HCT116 (cell line): ENCODE results near the gene FAM9B. TPM values are rescaled to one million over a fixed set of nuclear protein-coding genes. Genes with fewer than 3 reads are reported as not detected.

Experiments
- ATAC-seq: fragments of 200-7000 bp; cut with Tn5 transposase; 2 replicates; pipeline ENCODE4 v1.9.1; 2020; ENCODE audit warnings: mild to moderate bottlenecking, moderate library complexity
- BruUV-seq: library from RNA; stranded (reverse); fragments of 400-500 nt; replicated peaks from 2 replicates; lab custom pipeline; 2021; lab: Mats Ljungman, UMichigan
- CTCF ChIA-PET: fragments of 300-600 bp; sonication (Branson Sonifier 250); formaldehyde crosslinking; loops from one replicate; lab custom pipeline; 2021; ENCODE audit warnings: antibody characterized with exemption; lab: Charles Lee
- POLR2A ChIA-PET: fragments of 300-600, 350-600 bp; sonication (Branson Sonifier 250); formaldehyde crosslinking; loops from one replicate; lab custom pipeline; 2021; ENCODE audit warnings: antibody characterized with exemption; lab: Charles Lee
- RAD21 ChIA-PET, 2 experiments: fragments of 300-600 bp; sonication (Branson Sonifier 250); formaldehyde crosslinking; loops; one replicate each; lab custom pipeline; 2023; ENCODE audit warnings: low total read pairs in 2 of 2; ENCODE audit not compliant: uncharacterized antibody in 2 of 2, unreplicated experiment in 2 of 2, low non-redundant PET in 1 of 2; lab: Charles Lee
- DNase-seq: peaks from one replicate; pipeline ENCODE4 v3.0.0-alpha.2; 2010; ENCODE audit warnings: low read depth, low spot score
- H2AFZ ChIP-seq: fragments of 200-600 bp; shearing (Covaris generic), sonication (generic); 2 replicates; pipeline ENCODE4 v1.6.1; 2017; ENCODE audit warnings: low read depth, mixed run types, mixed read lengths, antibody characterized with exemption, low read length; ENCODE audit not compliant: poor library complexity, severe bottlenecking
- H3K27ac ChIP-seq: 2 replicates; pipeline ENCODE4 v1.5.1; 2012; ENCODE audit warnings: low read depth, low read length
- H3K27me3 ChIP-seq: fragments of 200-600 bp; sonication (generic); 2 replicates; pipeline ENCODE4 v1.6.1; 2016; ENCODE audit warnings: mixed run types, low read length, mixed read lengths; ENCODE audit not compliant: insufficient read depth
- H3K36me3 ChIP-seq, 2 experiments: fragments of 200-500 bp in 1 of 2; fragments of 200-600 bp in 1 of 2; sonication (Bioruptor generic) in 1 of 2; sonication (generic) in 1 of 2; 2 replicates each; pipeline versions ENCODE4 v1.5.1 to v1.6.1; 2014 to 2016; ENCODE audit warnings: low read length in 2 of 2, inconsistent platforms in 1 of 2, mixed read lengths in 1 of 2, mixed run types in 1 of 2; ENCODE audit not compliant: insufficient read depth in 2 of 2, control insufficient read depth in 1 of 2
- H3K4me1 ChIP-seq, 2 experiments: fragments of 200-600 bp in 1 of 2; sonication (generic) in 1 of 2; 2 replicates each; pipeline versions ENCODE4 v1.5.1 to v1.6.1; 2012 to 2017; ENCODE audit warnings: low read length in 2 of 2, inconsistent platforms in 1 of 2, mild to moderate bottlenecking in 1 of 2, mixed read lengths in 1 of 2, mixed run types in 1 of 2, moderate library complexity in 1 of 2; ENCODE audit not compliant: insufficient read depth in 2 of 2, control insufficient read depth in 1 of 2
- H3K4me2 ChIP-seq: fragments of 200-600 bp; sonication (generic); 2 replicates; pipeline ENCODE4 v1.6.1; 2017; ENCODE audit warnings: mixed run types, low read length, mixed read lengths
- H3K4me3 ChIP-seq, 2 experiments: fragments of 200-600 bp in 1 of 2; sonication (generic) in 1 of 2; replicated peaks in 1 of 2; 2 replicates each; pipeline ENCODE4 v1.5.1; 2011 to 2016; ENCODE audit warnings: low read length in 2 of 2, control low read depth in 1 of 2, low read depth in 1 of 2, mild to moderate bottlenecking in 1 of 2, mixed read lengths in 1 of 2, mixed run types in 1 of 2
- H3K79me2 ChIP-seq: fragments of 200-600 bp; sonication (generic); 2 replicates; pipeline ENCODE4 v1.6.1; 2017; ENCODE audit warnings: mild to moderate bottlenecking, mixed run types, low read length, moderate library complexity, mixed read lengths; ENCODE audit not compliant: insufficient read depth
- H3K9ac ChIP-seq: fragments of 200-600 bp; sonication (generic); 2 replicates; pipeline ENCODE4 v1.6.1; 2016; ENCODE audit warnings: low read length, mixed read lengths
- H3K9me2 ChIP-seq: fragments of 200-600 bp; sonication (generic), shearing (Covaris generic); 2 replicates; pipeline ENCODE4 v1.6.1; 2017; ENCODE audit warnings: mixed run types, mild to moderate bottlenecking, moderate library complexity; ENCODE audit not compliant: insufficient read depth
- H3K9me3 ChIP-seq, 2 experiments: fragments of 200-500 bp in 1 of 2; fragments of 200-600 bp in 1 of 2; sonication (Bioruptor generic) in 1 of 2; sonication (generic) in 1 of 2; 2 replicates each; pipeline ENCODE4 v1.6.1; 2014 to 2017; ENCODE audit warnings: low read length in 2 of 2, mixed read lengths in 2 of 2, inconsistent platforms in 1 of 2, low read depth in 1 of 2, mild to moderate bottlenecking in 1 of 2, mixed run types in 1 of 2, moderate library complexity in 1 of 2; ENCODE audit not compliant: control insufficient read depth in 1 of 2, insufficient read depth in 1 of 2
- H4K20me1 ChIP-seq: fragments of 200-600 bp; sonication (generic), shearing (Covaris generic); 2 replicates; pipeline ENCODE4 v1.6.1; 2017; ENCODE audit warnings: mixed run types, mild to moderate bottlenecking, moderate library complexity; ENCODE audit not compliant: insufficient read depth
- CBX3 ChIP-seq: IDR thresholded peaks from 2 replicates; pipeline ENCODE4 v1.6.1; 2012; ENCODE audit warnings: low read depth
- CEBPB ChIP-seq: IDR thresholded peaks from 2 replicates; pipeline ENCODE4 v1.6.1; 2012; ENCODE audit warnings: low read depth
- EGR1 ChIP-seq: IDR thresholded peaks from 2 replicates; pipeline ENCODE4 v1.6.1; 2012; ENCODE audit warnings: low read depth
- ELF1 ChIP-seq: IDR thresholded peaks from 2 replicates; pipeline ENCODE4 v1.6.1; 2012; ENCODE audit warnings: low read depth, borderline replicate concordance
- EZH2 ChIP-seq: fragments of 200-600 bp; sonication (generic); IDR thresholded peaks from 2 replicates; pipeline ENCODE4 v1.6.1; 2017; ENCODE audit warnings: antibody characterized with exemption, mixed run types
- EZH2phosphoT487 ChIP-seq: fragments of 200-600 bp; IDR thresholded peaks from 2 replicates; pipeline ENCODE4 v1.6.1; 2018; ENCODE audit warnings: antibody characterized with exemption, borderline replicate concordance
- FOSL1 ChIP-seq: IDR thresholded peaks from 2 replicates; pipeline ENCODE4 v1.6.1; 2012; ENCODE audit warnings: low read depth
- JUND ChIP-seq: IDR thresholded peaks from 2 replicates; pipeline ENCODE4 v1.6.1; 2012
- POLR2A ChIP-seq: IDR thresholded peaks from 2 replicates; pipeline ENCODE4 v1.7.0; 2011; ENCODE audit warnings: borderline replicate concordance; ENCODE audit not compliant: insufficient read depth, insufficient read length; ENCODE audit errors: extremely low read depth
- RAD21 ChIP-seq: IDR thresholded peaks from 2 replicates; pipeline ENCODE4 v1.6.1; 2012; ENCODE audit warnings: low read depth, mild to moderate bottlenecking
- SIN3A ChIP-seq: IDR thresholded peaks from 2 replicates; pipeline ENCODE4 v1.6.1; 2012; ENCODE audit warnings: low read depth
- SRF ChIP-seq: IDR thresholded peaks from 2 replicates; pipeline ENCODE4 v1.6.1; 2012; ENCODE audit warnings: low read depth
- TCF7L2 ChIP-seq: IDR thresholded peaks from 2 replicates; pipeline ENCODE4 v1.7.0; 2011; ENCODE audit warnings: borderline replicate concordance, inconsistent platforms; ENCODE audit not compliant: insufficient read depth, insufficient read length; ENCODE audit errors: extremely low read depth
- ZFX ChIP-seq: fragments of 450-650 bp; IDR thresholded peaks from 2 replicates; pipeline ENCODE4 v1.6.1; 2017
- ZNF274 ChIP-seq: fragments of 200-500 bp; sonication (Bioruptor generic); IDR thresholded peaks from 2 replicates; pipeline ENCODE4 v1.6.1; 2014; ENCODE audit warnings: mild to moderate bottlenecking, low read depth, low read length, inconsistent platforms
- intact Hi-C: fragments of 100-400 bp; cut with micrococcal nuclease; formaldehyde crosslinking; loops from 2 replicates; pipeline ENCODE4 v1.10.0; 2022
- total RNA-seq: library from RNA; stranded (reverse); gene quantifications from one replicate; pipeline ENCODE4 v1.2.1, GENCODE V29; 2021; ENCODE audit not compliant: unreplicated experiment
- TF ChIP-seq, protein P1 (sequence below): IDR thresholded peaks from 2 replicates; pipeline ENCODE4 v1.6.1; 2011; ENCODE audit warnings: mild to moderate bottlenecking, low read length, moderate library complexity; ENCODE audit not compliant: insufficient replicate concordance; ENCODE audit errors: extremely low read depth
- TF ChIP-seq, protein P2 (sequence below): IDR thresholded peaks from 2 replicates; pipeline ENCODE4 v1.6.1; 2012; ENCODE audit warnings: low read depth
- TF ChIP-seq, protein P3 (sequence below), 3 experiments: fragments of 200-600 bp in 1 of 3; sonication (generic) in 1 of 3; IDR thresholded peaks in 2 of 3; conservative IDR thresholded peaks in 1 of 3; 2 replicates each; pipeline ENCODE4 v1.5.1; 2012 to 2017; ENCODE audit warnings: low read depth in 2 of 3, low read length in 2 of 3, antibody characterized with exemption in 1 of 3, borderline replicate concordance in 1 of 3, control low read depth in 1 of 3, mild to moderate bottlenecking in 1 of 3, mixed read lengths in 1 of 3, mixed run types in 1 of 3, moderate library complexity in 1 of 3; ENCODE audit not compliant: insufficient read depth in 1 of 3
- TF ChIP-seq, protein P4 (sequence below): IDR thresholded peaks from 2 replicates; pipeline ENCODE4 v1.6.1; 2012
- TF ChIP-seq, protein P5 (sequence below): IDR thresholded peaks from 2 replicates; pipeline ENCODE4 v1.6.1; 2012

Gene FAM9B
- total RNA-seq, 1 experiment from 2014 or later: not detected

DNA sequence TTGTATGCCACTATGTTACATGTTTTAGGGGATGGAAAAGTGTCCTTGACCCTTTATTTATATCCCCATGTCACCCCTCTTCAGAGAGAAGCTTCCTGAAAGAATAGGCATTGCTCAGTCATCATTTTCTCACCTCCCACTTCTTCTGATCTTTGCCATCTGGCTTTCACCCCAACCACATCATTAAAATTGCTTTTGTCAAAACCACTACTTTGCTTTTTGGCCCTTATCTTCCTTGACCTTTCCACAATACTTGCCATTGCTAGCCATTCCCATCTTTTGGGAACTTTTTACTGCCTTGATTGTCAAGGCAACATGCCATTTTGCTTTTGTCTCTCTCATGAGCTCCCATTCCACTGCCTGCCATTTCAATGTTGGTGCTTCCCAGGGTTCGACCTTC lies 14.9 kb upstream of the FAM9B start:
- Histone ChIP-seq H3K27me3 (no peaks in the 10 kb centered on the region), H3K9me3 (no peaks in the 10 kb centered on the region), H3K4me2 (no peak overlapping the region), H3K4me1 (no peaks in the 10 kb centered on the region), H3K4me3 (no peak overlapping the region), H3K27ac (no peak overlapping the region), H3K79me2 (no peaks in the 10 kb centered on the region), H2AFZ (no peak overlapping the region), H4K20me1 (no peaks in the 10 kb centered on the region), H3K9ac (no peak overlapping the region), H3K36me3 (no peaks in the 10 kb centered on the region), H3K9me2 (no peaks in the 10 kb centered on the region)
- POLR2A ChIA-PET: no interaction called here
- CTCF ChIA-PET: no interaction called here
- no TSS peak for BruUV-seq
- RAD21 ChIA-PET: no interaction called here
- ATAC-seq (no peak), DNase-seq (no peak)
- intact Hi-C loops: no loop called here
- TF ChIP-seq, protein P1, sequence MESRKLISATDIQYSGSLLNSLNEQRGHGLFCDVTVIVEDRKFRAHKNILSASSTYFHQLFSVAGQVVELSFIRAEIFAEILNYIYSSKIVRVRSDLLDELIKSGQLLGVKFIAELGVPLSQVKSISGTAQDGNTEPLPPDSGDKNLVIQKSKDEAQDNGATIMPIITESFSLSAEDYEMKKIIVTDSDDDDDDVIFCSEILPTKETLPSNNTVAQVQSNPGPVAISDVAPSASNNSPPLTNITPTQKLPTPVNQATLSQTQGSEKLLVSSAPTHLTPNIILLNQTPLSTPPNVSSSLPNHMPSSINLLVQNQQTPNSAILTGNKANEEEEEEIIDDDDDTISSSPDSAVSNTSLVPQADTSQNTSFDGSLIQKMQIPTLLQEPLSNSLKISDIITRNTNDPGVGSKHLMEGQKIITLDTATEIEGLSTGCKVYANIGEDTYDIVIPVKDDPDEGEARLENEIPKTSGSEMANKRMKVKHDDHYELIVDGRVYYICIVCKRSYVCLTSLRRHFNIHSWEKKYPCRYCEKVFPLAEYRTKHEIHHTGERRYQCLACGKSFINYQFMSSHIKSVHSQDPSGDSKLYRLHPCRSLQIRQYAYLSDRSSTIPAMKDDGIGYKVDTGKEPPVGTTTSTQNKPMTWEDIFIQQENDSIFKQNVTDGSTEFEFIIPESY: no peak
- TF ChIP-seq, protein P2, sequence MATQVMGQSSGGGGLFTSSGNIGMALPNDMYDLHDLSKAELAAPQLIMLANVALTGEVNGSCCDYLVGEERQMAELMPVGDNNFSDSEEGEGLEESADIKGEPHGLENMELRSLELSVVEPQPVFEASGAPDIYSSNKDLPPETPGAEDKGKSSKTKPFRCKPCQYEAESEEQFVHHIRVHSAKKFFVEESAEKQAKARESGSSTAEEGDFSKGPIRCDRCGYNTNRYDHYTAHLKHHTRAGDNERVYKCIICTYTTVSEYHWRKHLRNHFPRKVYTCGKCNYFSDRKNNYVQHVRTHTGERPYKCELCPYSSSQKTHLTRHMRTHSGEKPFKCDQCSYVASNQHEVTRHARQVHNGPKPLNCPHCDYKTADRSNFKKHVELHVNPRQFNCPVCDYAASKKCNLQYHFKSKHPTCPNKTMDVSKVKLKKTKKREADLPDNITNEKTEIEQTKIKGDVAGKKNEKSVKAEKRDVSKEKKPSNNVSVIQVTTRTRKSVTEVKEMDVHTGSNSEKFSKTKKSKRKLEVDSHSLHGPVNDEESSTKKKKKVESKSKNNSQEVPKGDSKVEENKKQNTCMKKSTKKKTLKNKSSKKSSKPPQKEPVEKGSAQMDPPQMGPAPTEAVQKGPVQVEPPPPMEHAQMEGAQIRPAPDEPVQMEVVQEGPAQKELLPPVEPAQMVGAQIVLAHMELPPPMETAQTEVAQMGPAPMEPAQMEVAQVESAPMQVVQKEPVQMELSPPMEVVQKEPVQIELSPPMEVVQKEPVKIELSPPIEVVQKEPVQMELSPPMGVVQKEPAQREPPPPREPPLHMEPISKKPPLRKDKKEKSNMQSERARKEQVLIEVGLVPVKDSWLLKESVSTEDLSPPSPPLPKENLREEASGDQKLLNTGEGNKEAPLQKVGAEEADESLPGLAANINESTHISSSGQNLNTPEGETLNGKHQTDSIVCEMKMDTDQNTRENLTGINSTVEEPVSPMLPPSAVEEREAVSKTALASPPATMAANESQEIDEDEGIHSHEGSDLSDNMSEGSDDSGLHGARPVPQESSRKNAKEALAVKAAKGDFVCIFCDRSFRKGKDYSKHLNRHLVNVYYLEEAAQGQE: no peak
- TF ChIP-seq ELF1 (no peak), EZH2phosphoT487 (no peak), EZH2 (no peak), CEBPB (no peak), CBX3 (no peak), POLR2A (no peak), FOSL1 (no peak), SIN3A (no peak), ZNF274 (no peak), TCF7L2 (no peak), JUND (no peak), RAD21 (no peak), ZFX (no peak), EGR1 (no peak), SRF (no peak)
- TF ChIP-seq, protein P3, sequence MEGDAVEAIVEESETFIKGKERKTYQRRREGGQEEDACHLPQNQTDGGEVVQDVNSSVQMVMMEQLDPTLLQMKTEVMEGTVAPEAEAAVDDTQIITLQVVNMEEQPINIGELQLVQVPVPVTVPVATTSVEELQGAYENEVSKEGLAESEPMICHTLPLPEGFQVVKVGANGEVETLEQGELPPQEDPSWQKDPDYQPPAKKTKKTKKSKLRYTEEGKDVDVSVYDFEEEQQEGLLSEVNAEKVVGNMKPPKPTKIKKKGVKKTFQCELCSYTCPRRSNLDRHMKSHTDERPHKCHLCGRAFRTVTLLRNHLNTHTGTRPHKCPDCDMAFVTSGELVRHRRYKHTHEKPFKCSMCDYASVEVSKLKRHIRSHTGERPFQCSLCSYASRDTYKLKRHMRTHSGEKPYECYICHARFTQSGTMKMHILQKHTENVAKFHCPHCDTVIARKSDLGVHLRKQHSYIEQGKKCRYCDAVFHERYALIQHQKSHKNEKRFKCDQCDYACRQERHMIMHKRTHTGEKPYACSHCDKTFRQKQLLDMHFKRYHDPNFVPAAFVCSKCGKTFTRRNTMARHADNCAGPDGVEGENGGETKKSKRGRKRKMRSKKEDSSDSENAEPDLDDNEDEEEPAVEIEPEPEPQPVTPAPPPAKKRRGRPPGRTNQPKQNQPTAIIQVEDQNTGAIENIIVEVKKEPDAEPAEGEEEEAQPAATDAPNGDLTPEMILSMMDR (IDR thresholded peaks at IDR 0.05 in 2 of 3, conservative IDR thresholded peaks at IDR 0.05 in 1 of 3; ENCODE audit: borderline replicate concordance in 1 of 3, insufficient read depth in 1 of 3, low read depth in 2 of 3, low read length in 2 of 3): no peak
- TF ChIP-seq, protein P4, sequence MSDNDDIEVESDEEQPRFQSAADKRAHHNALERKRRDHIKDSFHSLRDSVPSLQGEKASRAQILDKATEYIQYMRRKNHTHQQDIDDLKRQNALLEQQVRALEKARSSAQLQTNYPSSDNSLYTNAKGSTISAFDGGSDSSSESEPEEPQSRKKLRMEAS: no peak
- TF ChIP-seq, protein P5, sequence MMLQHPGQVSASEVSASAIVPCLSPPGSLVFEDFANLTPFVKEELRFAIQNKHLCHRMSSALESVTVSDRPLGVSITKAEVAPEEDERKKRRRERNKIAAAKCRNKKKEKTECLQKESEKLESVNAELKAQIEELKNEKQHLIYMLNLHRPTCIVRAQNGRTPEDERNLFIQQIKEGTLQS: no peak
